B cell (primary cell): ENCODE data around the gene SEPTIN2. TPM values are rescaled to one million over a fixed set of nuclear protein-coding genes. Genes with fewer than 3 reads are reported as not detected.
A peak's percentile ranks its signal among the peaks of the same experiment; 100 is the strongest.

ENCODE experiments used
- ATAC-seq: fragments of 200-7000 bp; cut with Tn5 transposase; one replicate; pipeline ENCODE4 v1.10.0; 2021; ENCODE audit warnings: low read depth, mild to moderate bottlenecking, moderate number of reproducible peaks, moderate library complexity
- CTCF ChIA-PET: fragments of 350-600 bp; sonication (Branson Sonifier 250); formaldehyde crosslinking; loops from one replicate; lab custom pipeline; 2021; ENCODE audit warnings: antibody characterized with exemption, inconsistent platforms; lab: Charles Lee
- POLR2A ChIA-PET: fragments of 350-600 bp; sonication (Branson Sonifier 250); formaldehyde crosslinking; loops from one replicate; lab custom pipeline; 2021; ENCODE audit warnings: antibody characterized with exemption; lab: Charles Lee
- DNase-seq: peaks from one replicate; pipeline ENCODE4 v3.0.0; 2013
- H2AFZ ChIP-seq: 2 replicates; pipeline ENCODE4 v1.6.1; 2012; ENCODE audit warnings: mild to moderate bottlenecking, low read depth, low read length; ENCODE audit not compliant: insufficient read depth, poor library complexity, severe bottlenecking
- H3K27ac ChIP-seq, 2 donors: 1 replicate in 1 of 2; 2 replicates in 1 of 2; pipeline ENCODE4 v1.5.1; 2012 to 2013; ENCODE audit warnings: low read length in 2 of 2, mild to moderate bottlenecking in 2 of 2, moderate library complexity in 1 of 2
- H3K27me3 ChIP-seq, 4 experiments: fragments of 200-600 bp in 1 of 4; sonication (generic) in 1 of 4; replicated peaks in 1 of 4; 1 replicate in 2 of 4; 2 replicates in 2 of 4; pipeline versions ENCODE4 v1.6.1 to v1.7.0; 2013 to 2016; ENCODE audit warnings: low read length in 3 of 4, mild to moderate bottlenecking in 2 of 4, mixed read lengths in 1 of 4, moderate library complexity in 1 of 4; ENCODE audit not compliant: insufficient read depth in 4 of 4, control insufficient read depth in 3 of 4; ENCODE audit errors: control extremely low read depth in 1 of 4
- H3K36me3 ChIP-seq, 2 experiments: replicated peaks in 1 of 2; 1 replicate in 1 of 2; 2 replicates in 1 of 2; pipeline versions ENCODE4 v1.6.1 to v1.7.1; 2013; ENCODE audit warnings: low read length in 1 of 2; ENCODE audit not compliant: insufficient read depth in 2 of 2, control insufficient read depth in 1 of 2; ENCODE audit errors: control extremely low read depth in 1 of 2, extremely low read depth in 1 of 2
- H3K4me1 ChIP-seq, 2 donors: fragments of 200-600 bp in 1 of 2; sonication (generic) in 1 of 2; 1 replicate in 1 of 2; 2 replicates in 1 of 2; pipeline versions ENCODE4 v1.5.1 to v1.6.1; 2013 to 2017; ENCODE audit warnings: low read length in 2 of 2; ENCODE audit not compliant: control insufficient read depth in 2 of 2, insufficient read depth in 2 of 2
- H3K4me2 ChIP-seq: replicated peaks from 2 replicates; pipeline ENCODE3; 2012; ENCODE audit warnings: mild to moderate bottlenecking, low read depth, low read length; ENCODE audit not compliant: poor library complexity, severe bottlenecking
- H3K4me3 ChIP-seq, 5 experiments: fragments of 200-600 bp in 1 of 5; sonication (generic) in 1 of 5; 1 replicate in 3 of 5; 2 replicates in 2 of 5; pipeline versions ENCODE4 v1.5.1 to v1.7.0; 2011 to 2016; ENCODE audit warnings: low read length in 4 of 5, mild to moderate bottlenecking in 4 of 5, low read depth in 2 of 5, control low read depth in 1 of 5, moderate library complexity in 1 of 5; ENCODE audit not compliant: insufficient read depth in 1 of 5; ENCODE audit errors: control extremely low read depth in 1 of 5, extremely low read depth in 1 of 5
- H3K79me2 ChIP-seq: fragments of 200-600 bp; sonication (generic); one replicate; pipeline ENCODE4 v1.6.0; 2016; ENCODE audit warnings: low read length; ENCODE audit not compliant: control insufficient read depth, insufficient read depth
- H3K9ac ChIP-seq: fragments of 200-600 bp; sonication (generic); 2 replicates; pipeline ENCODE4 v1.6.1; 2017; ENCODE audit warnings: mild to moderate bottlenecking, low read length, moderate library complexity
- H3K9me3 ChIP-seq, 3 donors: one replicate each; pipeline versions ENCODE4 v1.6.1 to v1.7.1; 2013; ENCODE audit warnings: low read length in 2 of 3; ENCODE audit not compliant: control insufficient read depth in 2 of 3, insufficient read depth in 1 of 3; ENCODE audit errors: control extremely low read depth in 1 of 3
- H4K20me1 ChIP-seq: 2 replicates; pipeline ENCODE4 v1.6.0; 2012; ENCODE audit warnings: mild to moderate bottlenecking, low read length; ENCODE audit not compliant: insufficient read depth, control insufficient read depth, poor library complexity, severe bottlenecking
- H3K27ac Mint-ChIP-seq: one replicate; pipeline ENCODE4 v1.8.0; 2021; ENCODE audit warnings: mixed read lengths
- H3K27me3 Mint-ChIP-seq: one replicate; pipeline ENCODE4 v1.8.0; 2021; ENCODE audit warnings: mixed read lengths
- H3K4me1 Mint-ChIP-seq: one replicate; pipeline ENCODE4 v1.8.0; 2021; ENCODE audit warnings: mixed read lengths
- H3K4me3 Mint-ChIP-seq: one replicate; pipeline ENCODE4 v1.8.0; 2021; ENCODE audit warnings: mixed read lengths
- H3K9me3 Mint-ChIP-seq: one replicate; pipeline ENCODE4 v1.8.0; 2022; ENCODE audit warnings: mixed read lengths; ENCODE audit not compliant: insufficient read depth
- EZH2 ChIP-seq: IDR thresholded peaks from 2 replicates; pipeline ENCODE4 v1.6.1; 2012; ENCODE audit warnings: borderline replicate concordance, low read depth, mild to moderate bottlenecking, moderate library complexity, low read length; ENCODE audit not compliant: insufficient read depth, poor library complexity, severe bottlenecking
- WGBS: methylation state at CpG from one replicate; pipeline ENCODE4 v1.1.5; 2013; ENCODE audit warnings: missing lambda C conversion rate; ENCODE audit not compliant: insufficient coverage; 5-methylcytosine and 5-hydroxymethylcytosine counted together
- intact Hi-C: fragments of 100-400 bp; cut with micrococcal nuclease; formaldehyde crosslinking; loops from one replicate; pipeline ENCODE4 v1.10.0; 2022
- polyA plus RNA-seq: library from polyadenylated mRNA; depleted of rRNA; stranded (reverse); fragments of >200 nt; gene quantifications from 2 replicates; pipeline ENCODE4 v1.2.3, GENCODE V29; 2012
- total RNA-seq, 2 donors: library from RNA; stranded (reverse); fragments of 120-200 nt in 1 of 2; gene quantifications; 1 replicate in 1 of 2; 2 replicates in 1 of 2; pipeline versions ENCODE4 v1.2.3 to v1.2.4, GENCODE V29; 2013 to 2022
- TF ChIP-seq, protein P1 (sequence below): fragments of 200-600 bp; IDR thresholded peaks from one replicate; pipeline ENCODE4 v1.8.0; 2022; ENCODE audit warnings: antibody characterized with exemption, mild to moderate bottlenecking

Gene SEPTIN2
- total and polyA plus RNA-seq, 2 donors (not counting 1 experiment from before 2014, with no cell fraction given), result 71.8 to 270 TPM

DNA sequence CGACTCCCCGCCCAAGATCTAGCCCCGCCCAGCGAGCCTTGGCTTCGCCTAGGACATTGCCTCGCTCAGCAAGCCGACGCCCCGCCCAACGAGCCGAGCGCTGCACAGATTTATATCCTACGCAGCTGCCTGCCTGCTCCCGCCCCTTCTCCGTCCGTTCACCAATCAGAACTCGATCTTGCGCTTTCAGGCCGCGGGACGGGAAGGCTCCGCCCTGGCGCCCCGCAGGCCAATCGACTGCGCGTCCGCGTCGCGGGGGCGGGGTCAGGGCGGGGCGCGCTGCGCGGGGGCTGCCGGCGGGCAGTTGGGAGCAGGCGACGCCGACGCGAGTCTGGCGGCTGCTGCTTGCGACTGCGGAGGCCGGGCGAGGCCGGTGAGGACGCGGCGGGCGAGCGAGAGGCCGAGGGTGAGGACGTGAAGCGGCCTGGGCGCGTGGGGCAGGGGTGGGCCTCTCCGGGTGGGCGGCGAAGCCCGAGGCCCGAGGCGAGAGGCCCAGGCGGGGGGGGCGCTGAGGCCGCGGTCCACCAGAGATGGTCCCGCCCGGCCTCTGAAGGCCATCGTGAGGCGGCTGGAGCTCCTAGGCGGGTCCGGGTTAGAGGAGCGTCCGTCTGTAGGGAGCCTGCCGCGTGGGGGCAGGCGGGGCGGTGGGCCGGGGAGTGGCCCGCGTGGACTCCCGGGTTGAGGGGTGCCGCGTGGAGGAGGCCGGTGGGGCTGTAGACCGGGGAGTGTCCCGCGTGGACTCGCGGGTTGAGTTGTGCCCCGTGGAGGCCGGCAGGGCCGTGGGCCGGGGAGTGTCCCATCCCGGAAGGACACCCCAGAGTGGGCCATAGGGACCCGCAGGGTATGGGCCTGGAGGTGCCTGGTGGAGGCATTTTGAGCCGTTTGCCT is 40.5 kb downstream of the SEPTIN2 start, which contains the start of gene FARP2:
FARP2 (plus strand) TSS at position 303 of the 888 bp plus-strand sequence. CDS start 16,823 bp downstream, outside the sequence.
- peak within 1 kb of the TSS; percentile 85 for H3K9ac ChIP-seq
- intact Hi-C loops, result loop anchor here (1.0 to 5.0 kb wide), 7 partner anchors 41 to 794 kb away; partner anchors contain the start of genes DTYMK, DUSP28, HDLBP and PPP1R7
- H3K4me2 ChIP-seq, result peak within 1 kb of the TSS; percentile 92
- peak within 1 kb of the TSS; percentile 51 to 80 (median 77) for H3K4me3 ChIP-seq
- H3K4me3 Mint-ChIP-seq, result peak within 1 kb of the TSS; percentile 90
- peak within 1 kb of the TSS; percentile 96 for H3K27ac Mint-ChIP-seq
- peaks cover 33 to 38% of the 10 kb centered on the region in 2 donors for H3K4me1 ChIP-seq
- TF ChIP-seq, protein P1, sequence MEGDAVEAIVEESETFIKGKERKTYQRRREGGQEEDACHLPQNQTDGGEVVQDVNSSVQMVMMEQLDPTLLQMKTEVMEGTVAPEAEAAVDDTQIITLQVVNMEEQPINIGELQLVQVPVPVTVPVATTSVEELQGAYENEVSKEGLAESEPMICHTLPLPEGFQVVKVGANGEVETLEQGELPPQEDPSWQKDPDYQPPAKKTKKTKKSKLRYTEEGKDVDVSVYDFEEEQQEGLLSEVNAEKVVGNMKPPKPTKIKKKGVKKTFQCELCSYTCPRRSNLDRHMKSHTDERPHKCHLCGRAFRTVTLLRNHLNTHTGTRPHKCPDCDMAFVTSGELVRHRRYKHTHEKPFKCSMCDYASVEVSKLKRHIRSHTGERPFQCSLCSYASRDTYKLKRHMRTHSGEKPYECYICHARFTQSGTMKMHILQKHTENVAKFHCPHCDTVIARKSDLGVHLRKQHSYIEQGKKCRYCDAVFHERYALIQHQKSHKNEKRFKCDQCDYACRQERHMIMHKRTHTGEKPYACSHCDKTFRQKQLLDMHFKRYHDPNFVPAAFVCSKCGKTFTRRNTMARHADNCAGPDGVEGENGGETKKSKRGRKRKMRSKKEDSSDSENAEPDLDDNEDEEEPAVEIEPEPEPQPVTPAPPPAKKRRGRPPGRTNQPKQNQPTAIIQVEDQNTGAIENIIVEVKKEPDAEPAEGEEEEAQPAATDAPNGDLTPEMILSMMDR, result no peak
- no peak for TF ChIP-seq EZH2
- peaks cover 39% of the 10 kb centered on the region for H3K4me1 Mint-ChIP-seq
- no peaks in the 10 kb centered on the region for H3K9me3 Mint-ChIP-seq
- peaks cover 0 to 5% (median 0%) of the 10 kb centered on the region in 3 donors for H3K9me3 ChIP-seq
- H2AFZ ChIP-seq, result peak within 1 kb of the TSS; percentile 43
- POLR2A ChIA-PET, result interaction anchor here (1.0 to 1.1 kb wide), 2 partner anchors 40 to 41 kb away, joined by 4 to 5 read pairs; partner anchors contain the start of gene HDLBP
- ATAC-seq, result peak; percentile 87
- H3K27me3 ChIP-seq, result no peaks in the 10 kb centered on the region
- peaks cover 14% of the 10 kb centered on the region for H4K20me1 ChIP-seq
- H3K27me3 Mint-ChIP-seq, result no peaks in the 10 kb centered on the region
- H3K79me2 ChIP-seq, result peaks cover 51% of the 10 kb centered on the region
- under 1% methylated on average over 99 of the region's 101 CpGs for WGBS
- DNase-seq, result peak; percentile 99
- peak within 1 kb of the TSS; percentile 54 to 82 for H3K27ac ChIP-seq
- peaks cover 2 to 13% of the 10 kb centered on the region in 2 experiments for H3K36me3 ChIP-seq
- CTCF ChIA-PET, result no interaction called here
